ENCODE results near the gene P3H1.

Gene P3H1

GRCh38 chr1:42740851-42741580, 25.8 kb downstream of the P3H1 start:
- POLR2A ChIA-PET = interaction anchor here (2.2 kb wide), 1 partner anchor 58 kb away, joined by 9 read pairs; the partner anchor contains the start of gene YBX1
- no peak overlapping the region for H3K4me3 ChIP-seq (ENCODE audit: low read depth, low read length)
- no peak overlapping the region for H3K27ac ChIP-seq (ENCODE audit: extremely low read depth, low read depth, low read length)
- no peaks in the 10 kb centered on the region for H3K9me3 ChIP-seq (ENCODE audit: control insufficient read depth, insufficient read depth, low read depth, low read length)
- no peak for TF ChIP-seq ZNF777 (tag by site-specific recombination; IDR thresholded peaks at IDR 0.05; ENCODE audit: borderline replicate concordance)
- no peak for TF ChIP-seq HOXD13 (CRISPR knock-in tag; IDR thresholded peaks at IDR 0.05; ENCODE audit: borderline replicate concordance)
- TF ChIP-seq ZFHX2 (tag by site-specific recombination; conservative IDR thresholded peaks at IDR 0.05) = 0 out of 2 replicates have a peak, but pooled peaks have one; percentile 17
- peaks cover 0 to 7% of the 10 kb centered on the region in 2 experiments; a peak in 2 of 3 replicates for H3K36me3 ChIP-seq (ENCODE audit: control insufficient read depth in 2 of 2, insufficient read depth in 1 of 2, low read length in 2 of 2)
- H3K4me1 ChIP-seq (ENCODE audit: control insufficient read depth, insufficient read depth, low read length) = no peaks in the 10 kb centered on the region
- CTCF ChIA-PET = interaction anchor here (0.6 kb wide), 2 partner anchors 162 to 1234 kb away, joined by 4 to 6 read pairs; no protein-coding TSS in a partner anchor

GRCh38 chr1:42739753-42740700, 26.8 kb downstream of the P3H1 start, which contains the start of gene CLDN19:
Gene CLDN19, minus strand, starts transcription at chr1:42740236. Its CDS starts 173 bp downstream, at chr1:42740063.
- Histone ChIP-seq H3K4me3 (ENCODE audit: low read depth, low read length) (no peak within 1 kb of the TSS), H3K4me1 (ENCODE audit: control insufficient read depth, insufficient read depth, low read length) (no peaks in the 10 kb centered on the region), H3K27ac (ENCODE audit: extremely low read depth, low read depth, low read length) (no peak within 1 kb of the TSS), H3K9me3 (ENCODE audit: control insufficient read depth, insufficient read depth, low read depth, low read length) (no peaks in the 10 kb centered on the region), H3K36me3 (ENCODE audit: control insufficient read depth in 2 of 2, insufficient read depth in 1 of 2, low read length in 2 of 2) (no peaks in the 10 kb centered on the region; a peak in 1 of 3 replicates)
- ChIA-PET CTCF (interaction anchor here (0.6 kb wide), 1 partner anchor 1233 kb away, joined by 6 read pairs; no protein-coding TSS in a partner anchor), POLR2A (interaction anchor here (2.2 kb wide), 1 partner anchor 57 kb away, joined by 9 read pairs; the partner anchor contains the start of gene YBX1)
- TF ChIP-seq EGR2 (tag by site-specific recombination; IDR thresholded peaks at IDR 0.05; ENCODE audit: low read depth) (peak; percentile 67), ZFP69B (tag by site-specific recombination; IDR thresholded peaks at IDR 0.05) (no peak), ZNF658 (tag by site-specific recombination; IDR thresholded peaks at IDR 0.05) (no peak), ZSCAN30 (tag by site-specific recombination; IDR thresholded peaks at IDR 0.05) (no peak), ZNF530 (tag by site-specific recombination; IDR thresholded peaks at IDR 0.05; ENCODE audit: low read depth) (no peak), ZXDB (tag by site-specific recombination; IDR thresholded peaks at IDR 0.05) (no peak), CTCF (tag by site-specific recombination; IDR thresholded peaks at IDR 0.05) (no peak), ZFHX2 (tag by site-specific recombination; conservative IDR thresholded peaks at IDR 0.05) (peak; percentile 68), ZNF354C (tag by site-specific recombination; IDR thresholded peaks at IDR 0.05; ENCODE audit: borderline replicate concordance, low read depth) (no peak), ZNF529 (tag by site-specific recombination; IDR thresholded peaks at IDR 0.05; ENCODE audit: insufficient replicate concordance) (no peak), ZNF16 (tag by site-specific recombination; IDR thresholded peaks at IDR 0.05; ENCODE audit: low read depth) (no peak), ZBTB49 (tag by site-specific recombination; IDR thresholded peaks at IDR 0.05; ENCODE audit: low read depth) (no peak), ZBTB11 (tag by site-specific recombination; conservative IDR thresholded peaks at IDR 0.05; ENCODE audit: low read depth) (no peak), ZEB2 (tag by site-specific recombination; IDR thresholded peaks at IDR 0.05) (no peak), ZNF366 (tag by site-specific recombination; conservative IDR thresholded peaks at IDR 0.05) (no peak), ZNF518A (tag by site-specific recombination; conservative IDR thresholded peaks at IDR 0.05; ENCODE audit: low read depth) (no peak)
